ENCODE results near the gene FGFR1OP2.

DNA sequence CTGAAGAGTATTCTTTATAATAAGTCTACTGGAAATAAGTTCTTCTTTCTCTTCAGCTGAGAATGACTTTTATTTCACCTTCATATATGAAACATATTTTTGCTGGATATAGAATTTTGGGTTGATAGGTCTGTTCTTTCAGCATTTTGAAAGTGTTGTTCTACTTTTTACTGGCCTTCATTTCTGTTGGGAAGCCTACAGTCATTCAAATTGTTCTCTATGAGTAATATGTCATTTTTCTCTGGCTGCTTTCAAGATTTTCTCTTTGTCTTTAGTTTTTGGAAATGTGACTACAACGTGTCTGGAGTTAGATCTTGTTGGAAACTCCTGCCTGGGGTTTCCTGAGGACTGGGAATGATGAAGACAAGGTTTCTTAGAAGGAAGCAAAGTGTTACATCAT lies 10.0 kb downstream of the FGFR1OP2 start:
- TF ChIP-seq, protein P1, sequence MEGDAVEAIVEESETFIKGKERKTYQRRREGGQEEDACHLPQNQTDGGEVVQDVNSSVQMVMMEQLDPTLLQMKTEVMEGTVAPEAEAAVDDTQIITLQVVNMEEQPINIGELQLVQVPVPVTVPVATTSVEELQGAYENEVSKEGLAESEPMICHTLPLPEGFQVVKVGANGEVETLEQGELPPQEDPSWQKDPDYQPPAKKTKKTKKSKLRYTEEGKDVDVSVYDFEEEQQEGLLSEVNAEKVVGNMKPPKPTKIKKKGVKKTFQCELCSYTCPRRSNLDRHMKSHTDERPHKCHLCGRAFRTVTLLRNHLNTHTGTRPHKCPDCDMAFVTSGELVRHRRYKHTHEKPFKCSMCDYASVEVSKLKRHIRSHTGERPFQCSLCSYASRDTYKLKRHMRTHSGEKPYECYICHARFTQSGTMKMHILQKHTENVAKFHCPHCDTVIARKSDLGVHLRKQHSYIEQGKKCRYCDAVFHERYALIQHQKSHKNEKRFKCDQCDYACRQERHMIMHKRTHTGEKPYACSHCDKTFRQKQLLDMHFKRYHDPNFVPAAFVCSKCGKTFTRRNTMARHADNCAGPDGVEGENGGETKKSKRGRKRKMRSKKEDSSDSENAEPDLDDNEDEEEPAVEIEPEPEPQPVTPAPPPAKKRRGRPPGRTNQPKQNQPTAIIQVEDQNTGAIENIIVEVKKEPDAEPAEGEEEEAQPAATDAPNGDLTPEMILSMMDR (IDR thresholded peaks at IDR 0.05 in 4 of 5, conservative IDR thresholded peaks at IDR 0.05 in 1 of 5): no peak
- TF ChIP-seq POLR2A (IDR thresholded peaks at IDR 0.05): no peak

Data from gastrocnemius medialis (tissue), 4 donors.